HG03469 (cell line): Measurements from ENCODE around the gene PAX6.

Experiments used
- ATAC-seq: cut with Tn5 transposase; IDR thresholded peaks from one replicate; pipeline ENCODE4 v1.9.1; 2021; ENCODE audit warnings: mild to moderate bottlenecking, moderate library complexity, moderate number of reproducible peaks; ENCODE audit not compliant: unreplicated experiment

Gene PAX6

GRCh38 chr11:31809857-31810778 is 1.0 kb downstream of the PAX6 start:
- no peak for ATAC-seq

DNA sequence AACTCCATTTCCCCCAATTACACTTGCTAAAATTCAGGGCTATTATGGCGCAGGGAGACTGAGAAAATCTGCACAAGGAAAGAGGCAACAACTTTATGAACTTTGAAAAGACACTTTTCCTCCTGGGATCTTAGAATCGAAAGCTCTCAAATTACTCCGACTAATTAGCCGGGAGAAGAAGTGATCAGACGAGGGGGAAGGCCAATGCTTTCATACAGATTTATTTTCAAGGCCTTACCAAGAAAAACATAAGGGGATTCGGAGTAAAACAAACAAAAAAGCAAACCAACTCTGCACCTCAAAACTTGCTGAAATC is 1.6 kb downstream of the PAX6 start:
- no peak for ATAC-seq

- ATAC-seq = no peak
These were observed 2.2 kb downstream of the PAX6 start for GRCh38 chr11:31808721-31809540.

- no peak for ATAC-seq
These were observed 3.1 kb downstream of the PAX6 start for GRCh38 chr11:31807799-31808667.

DNA sequence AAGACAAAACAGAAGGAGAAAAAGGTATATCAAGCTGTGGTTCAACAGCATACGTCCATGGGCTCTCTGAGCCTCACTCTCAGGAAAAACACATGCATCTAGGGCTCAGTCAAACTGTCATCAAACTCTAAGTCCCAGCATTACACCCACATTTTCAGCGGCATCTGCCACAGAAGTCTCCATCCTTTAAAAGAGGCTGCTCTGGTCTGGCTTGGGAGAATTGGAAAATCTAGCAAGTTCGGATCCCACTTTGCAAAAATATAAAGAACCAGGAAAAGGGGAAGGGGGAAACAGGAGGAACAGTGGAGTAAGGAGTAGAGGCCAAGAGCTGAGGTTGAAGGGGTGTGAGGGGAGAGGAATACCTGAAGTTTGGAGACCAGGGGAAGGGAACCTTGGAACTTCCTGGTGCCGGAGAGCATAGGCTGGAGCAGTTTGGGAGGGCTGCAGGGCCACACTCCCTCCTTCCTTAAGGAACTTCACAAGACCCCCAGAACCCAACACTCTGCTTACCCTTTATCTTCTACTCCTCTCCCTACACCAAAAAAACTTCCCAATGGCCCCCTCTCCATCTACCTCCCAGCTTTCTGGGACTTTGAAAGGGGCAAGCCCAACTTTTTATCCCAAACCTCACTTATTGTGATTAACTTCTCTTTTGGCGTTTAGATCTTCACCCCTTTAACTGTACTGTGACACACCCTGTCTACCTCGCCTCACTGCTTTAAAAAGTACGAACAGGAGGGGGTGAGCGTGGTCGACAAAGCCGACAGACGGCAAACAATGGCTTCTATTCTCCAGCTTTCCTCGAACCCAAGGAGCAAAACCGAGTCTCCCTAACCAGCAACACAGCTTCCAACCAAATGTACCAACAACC is 4.0 kb downstream of the PAX6 start:
- no peak for ATAC-seq

DNA sequence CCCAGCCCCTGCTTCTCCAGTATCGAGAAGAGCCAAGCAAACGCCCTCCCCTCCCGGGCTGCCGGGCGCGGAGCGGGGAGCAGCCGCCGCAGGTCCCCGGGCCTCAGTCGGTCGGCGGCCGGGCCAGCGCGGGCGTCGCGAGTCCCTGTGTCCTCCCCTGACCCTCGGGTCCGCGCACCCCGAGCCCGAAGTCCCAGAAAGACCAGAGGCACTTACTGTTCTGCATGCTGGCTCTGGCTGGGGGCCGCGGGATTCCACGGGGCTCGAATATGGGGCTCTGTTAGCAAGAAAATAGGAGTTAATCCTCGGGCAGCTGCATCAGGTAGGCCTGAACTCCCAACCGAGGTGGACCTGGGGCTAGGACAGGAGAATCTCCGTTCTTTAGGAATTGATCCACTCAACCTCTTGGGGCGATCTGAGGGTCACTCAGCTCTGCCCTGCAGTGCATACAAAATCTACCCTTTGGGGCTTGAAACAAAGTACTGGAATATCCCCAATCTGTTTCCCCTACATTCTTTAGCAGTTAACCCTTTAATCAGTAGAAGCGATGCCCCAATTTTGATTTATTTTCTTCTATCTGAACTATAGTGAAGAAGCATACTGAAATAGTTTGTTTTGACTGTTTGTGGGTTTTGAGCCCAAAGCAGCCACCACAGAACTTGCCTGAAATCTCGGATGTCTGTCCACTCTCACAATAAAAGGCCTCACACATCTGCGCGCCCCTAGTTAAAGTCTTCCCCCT is 4.8 kb downstream of the PAX6 start:
- ATAC-seq = no peak

DNA sequence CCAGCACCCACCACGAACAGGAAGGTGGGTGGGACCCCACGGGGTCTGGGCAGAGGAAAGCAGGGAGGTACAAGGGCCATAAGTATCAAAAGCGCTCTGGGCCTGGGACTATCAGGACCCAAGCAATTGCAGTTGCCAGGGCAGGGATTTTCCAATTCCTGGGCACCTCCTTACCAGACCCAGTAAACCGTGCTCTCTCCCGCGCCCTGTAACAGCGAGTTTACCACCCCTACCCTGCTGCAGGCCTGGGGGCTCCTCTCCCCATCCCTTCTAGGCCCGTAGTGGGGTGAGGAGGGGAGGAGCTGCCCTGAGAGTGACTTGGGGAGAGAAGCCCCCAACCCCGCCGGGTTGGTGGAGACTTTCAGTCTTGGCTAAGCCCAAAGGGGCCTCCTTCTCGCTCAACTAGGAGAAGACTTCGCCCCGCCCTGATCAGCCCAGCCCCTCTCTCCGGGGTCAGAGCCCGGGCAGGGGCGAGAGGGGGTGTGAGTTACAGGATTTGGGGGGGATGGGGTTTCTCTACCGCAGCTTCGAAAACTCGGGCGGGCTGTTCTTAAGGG is 5.4 kb downstream of the PAX6 start:
- no peak for ATAC-seq

DNA sequence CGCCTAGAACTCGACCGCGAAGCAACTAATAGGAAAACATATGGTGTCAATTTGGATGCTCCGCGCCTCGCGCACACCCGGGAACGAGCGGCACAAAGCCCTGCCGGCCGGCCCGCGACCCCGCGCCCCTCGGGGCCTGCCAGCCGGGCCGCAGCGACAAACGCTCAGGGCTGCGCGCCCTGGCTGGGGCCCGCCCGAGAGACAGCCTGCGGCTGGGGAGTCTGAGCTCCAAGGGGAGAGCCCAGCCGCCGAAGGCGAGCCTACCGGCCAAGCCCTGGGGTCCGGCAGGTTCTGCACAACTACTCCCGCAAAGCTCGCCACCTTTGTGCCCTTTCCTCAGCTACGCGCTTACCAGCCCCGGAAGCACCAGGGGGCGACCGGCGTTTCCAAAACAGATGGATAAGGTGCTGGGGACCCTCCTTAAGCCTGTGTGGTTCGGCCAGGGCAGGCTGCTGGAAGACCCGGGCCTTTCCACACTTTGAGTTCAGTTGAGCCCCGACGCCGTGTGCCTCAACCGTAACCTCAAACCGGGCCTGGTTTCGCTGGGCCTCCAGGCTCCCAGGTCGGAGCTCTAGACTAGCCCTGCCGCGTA is 6.0 kb downstream of the PAX6 start:
- ATAC-seq = no peak

- ATAC-seq = no peak
These were observed 6.6 kb downstream of the PAX6 start for GRCh38 chr11:31804312-31805036.

- ATAC-seq = no peak
These were observed 7.3 kb downstream of the PAX6 start for GRCh38 chr11:31803813-31804311.

GRCh38 chr11:31802990-31803812 is 7.9 kb downstream of the PAX6 start:
- ATAC-seq = no peak

DNA sequence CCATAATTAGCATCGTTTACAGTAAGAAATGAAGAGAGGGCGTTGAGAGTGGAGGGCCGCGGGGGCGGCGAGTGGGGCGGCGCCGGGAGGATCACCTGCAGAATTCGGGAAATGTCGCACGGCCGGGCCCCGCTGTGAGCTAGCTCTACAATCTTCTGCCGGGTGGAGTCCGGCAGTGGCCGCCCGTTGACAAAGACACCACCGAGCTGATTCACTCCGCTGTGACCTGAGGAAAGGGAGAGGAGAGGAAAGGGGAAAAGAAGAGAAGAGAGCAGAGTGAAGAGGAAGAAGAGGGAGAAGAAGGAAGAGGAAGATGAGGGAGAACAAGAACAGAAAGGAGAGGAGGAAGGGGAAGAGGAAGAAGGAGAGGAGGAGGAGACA is 8.5 kb downstream of the PAX6 start:
- ATAC-seq = no peak

DNA sequence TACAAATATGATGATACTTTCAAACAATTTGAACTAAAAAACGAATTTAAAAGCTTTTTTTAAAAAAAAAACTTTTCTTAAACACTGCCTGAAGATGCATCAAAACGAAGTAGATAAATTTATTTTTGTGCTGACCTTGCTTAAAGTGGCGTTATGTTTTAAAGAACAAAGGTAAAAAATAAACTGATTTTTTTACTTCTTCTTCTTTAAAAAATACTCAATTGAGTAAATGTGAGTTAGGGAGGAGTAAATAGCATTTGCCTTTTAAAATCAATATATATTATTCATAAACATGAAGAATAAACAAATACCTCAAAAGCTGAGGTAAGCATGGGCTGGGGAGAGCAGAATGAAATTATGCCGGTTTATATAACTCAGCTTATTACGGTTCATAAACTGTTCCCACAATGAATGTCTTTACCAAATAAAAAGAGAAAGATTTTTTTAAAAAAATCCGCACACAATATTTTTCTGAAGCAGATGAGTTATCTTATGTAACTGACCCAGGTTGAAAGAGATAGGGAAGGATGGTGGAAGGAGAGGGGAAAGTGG is 9.0 kb downstream of the PAX6 start:
- ATAC-seq = no peak

GRCh38 chr11:31801298-31801702 is 9.8 kb downstream of the PAX6 start:
- ATAC-seq = no peak

DNA sequence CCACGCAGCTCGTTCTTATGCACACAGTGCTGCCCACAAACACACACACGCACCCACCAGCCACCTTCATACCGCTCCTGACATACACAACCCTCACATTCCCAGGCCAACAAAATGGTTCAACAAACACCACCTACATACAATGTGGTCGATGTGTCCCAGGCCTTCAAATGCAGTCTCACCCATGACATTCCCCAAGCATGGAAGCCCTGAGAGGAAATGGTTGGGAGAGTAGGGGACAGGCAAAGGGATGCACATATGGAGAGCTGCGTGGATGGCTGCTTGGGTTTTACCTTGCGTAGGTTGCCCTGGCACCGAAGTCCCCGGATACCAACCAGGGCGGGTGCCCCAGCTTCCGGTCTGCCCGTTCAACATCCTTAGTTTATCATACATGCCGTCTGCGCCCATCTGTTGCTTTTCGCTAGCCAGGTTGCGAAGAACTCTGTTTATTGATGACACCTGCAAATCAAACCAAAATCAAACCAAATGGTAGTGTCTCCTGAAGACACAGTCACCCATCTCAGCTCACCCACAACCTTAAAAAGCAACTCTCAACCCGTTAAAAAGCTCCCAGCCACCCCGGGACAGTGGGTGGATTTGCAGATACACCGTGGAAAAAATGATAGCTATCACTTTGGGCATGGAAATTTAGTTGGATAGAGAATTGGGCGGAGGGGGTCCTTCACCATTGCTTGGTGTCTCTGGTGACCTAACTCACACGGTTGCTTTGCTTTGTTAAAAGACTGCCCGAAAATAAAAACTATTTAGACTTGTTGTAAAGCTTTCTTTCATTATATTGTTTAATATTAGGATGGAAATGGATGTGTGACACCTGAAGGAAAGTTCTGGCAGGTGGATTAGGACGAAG is 10.5 kb downstream of the PAX6 start:
- ATAC-seq = no peak
